Loucy (cell line): ENCODE data around the gene C2orf49.

Source experiments
- H2AFZ ChIP-seq: fragments of 200-600 bp; sonication (generic); 2 replicates; pipeline ENCODE4 v1.6.0; 2016; ENCODE audit warnings: antibody characterized with exemption, mild to moderate bottlenecking, low read length, moderate library complexity
- H3F3A ChIP-seq: fragments of 200-600 bp; 2 replicates; pipeline ENCODE4 v1.6.0; 2016; ENCODE audit warnings: antibody characterized with exemption, low read depth, mild to moderate bottlenecking
- H3K27me3 ChIP-seq: fragments of 200-600 bp; sonication (generic); 2 replicates; pipeline ENCODE4 v1.6.1; 2014; ENCODE audit warnings: low read length, mild to moderate bottlenecking; ENCODE audit not compliant: insufficient read depth, poor library complexity, severe bottlenecking
- H3K36me3 ChIP-seq: fragments of 200-600 bp; sonication (generic); 2 replicates; pipeline ENCODE4 v1.6.1; 2016; ENCODE audit warnings: low read length; ENCODE audit not compliant: insufficient read depth
- H3K4me1 ChIP-seq: fragments of 200-600 bp; sonication (generic); 2 replicates; pipeline ENCODE4 v1.5.1; 2014; ENCODE audit warnings: low read length, mild to moderate bottlenecking; ENCODE audit not compliant: insufficient read depth, poor library complexity, severe bottlenecking
- H3K4me2 ChIP-seq: fragments of 200-600 bp; sonication (generic); 2 replicates; pipeline ENCODE4 v1.6.0; 2014; ENCODE audit warnings: antibody characterized with exemption, low read length, low read depth, mild to moderate bottlenecking; ENCODE audit not compliant: poor library complexity, severe bottlenecking
- H3K4me3 ChIP-seq: fragments of 200-600 bp; sonication (generic); 2 replicates; pipeline ENCODE4 v1.5.1; 2014; ENCODE audit warnings: low read length, mild to moderate bottlenecking, mixed read lengths; ENCODE audit not compliant: poor library complexity, severe bottlenecking
- H3K79me2 ChIP-seq: fragments of 200-600 bp; sonication (generic); 2 replicates; pipeline ENCODE4 v1.6.1; 2014; ENCODE audit warnings: low read length; ENCODE audit not compliant: insufficient read depth
- H3K9ac ChIP-seq: fragments of 200-600 bp; sonication (generic); 2 replicates; pipeline ENCODE4 v1.6.0; 2014; ENCODE audit warnings: mild to moderate bottlenecking, low read depth, low read length, moderate library complexity; ENCODE audit not compliant: poor library complexity, severe bottlenecking
- H3K9me2 ChIP-seq: fragments of 200-600 bp; sonication (generic); replicated peaks from 2 replicates; pipeline ENCODE4 v1.6.1; 2016; ENCODE audit warnings: low read depth, low read length, mixed read lengths
- H3K9me3 ChIP-seq: fragments of 200-600 bp; sonication (generic); 2 replicates; pipeline ENCODE4 v1.6.1; 2014; ENCODE audit warnings: mild to moderate bottlenecking, antibody characterized with exemption, low read length, low read depth; ENCODE audit not compliant: insufficient read depth
- H4K20me1 ChIP-seq: fragments of 200-600 bp; sonication (generic); 2 replicates; pipeline ENCODE4 v1.6.0; 2014; ENCODE audit warnings: antibody characterized with exemption, low read length, mild to moderate bottlenecking; ENCODE audit not compliant: insufficient read depth, poor library complexity, severe bottlenecking
- CTCF ChIP-seq: fragments of 200-600 bp; sonication (generic); conservative IDR thresholded peaks from 2 replicates; pipeline ENCODE4 v1.5.1; 2014; ENCODE audit warnings: mild to moderate bottlenecking, antibody characterized with exemption, low read length
- EZH2phosphoT487 ChIP-seq: fragments of 200-600 bp; IDR thresholded peaks from 2 replicates; pipeline ENCODE4 v1.6.1; 2018; ENCODE audit warnings: antibody characterized with exemption, mild to moderate bottlenecking, moderate library complexity, borderline replicate concordance

The C2orf49 gene

GRCh38 chr2:105394951-105395611 lies 57.7 kb downstream of the C2orf49 start:
- Histone ChIP-seq H3K4me3 (peak overlapping the region; percentile 97), H3K27me3 (no peaks in the 10 kb centered on the region), H2AFZ (no peak overlapping the region), H3K36me3 (no peaks in the 10 kb centered on the region), H3K9me3 (no peaks in the 10 kb centered on the region), H4K20me1 (peaks cover 5% of the 10 kb centered on the region), H3K4me1 (peaks cover 49% of the 10 kb centered on the region), H3K9ac (peak overlapping the region; percentile 37), H3K9me2 (no peaks in the 10 kb centered on the region), H3K79me2 (peaks cover 80% of the 10 kb centered on the region), H3F3A (no peaks in the 10 kb centered on the region), H3K4me2 (peak overlapping the region; percentile 88)
- TF ChIP-seq CTCF (no peak), EZH2phosphoT487 (no peak)

- peaks cover 49% of the 10 kb centered on the region for H3K4me1 ChIP-seq
- peak overlapping the region; percentile 97 for H3K4me3 ChIP-seq
- H3F3A ChIP-seq, result no peaks in the 10 kb centered on the region
- H2AFZ ChIP-seq, result no peak overlapping the region
- no peaks in the 10 kb centered on the region for H3K27me3 ChIP-seq
- H3K9me3 ChIP-seq, result no peaks in the 10 kb centered on the region
- no peaks in the 10 kb centered on the region for H3K9me2 ChIP-seq
- H3K9ac ChIP-seq, result peak overlapping the region; percentile 37
- TF ChIP-seq EZH2phosphoT487 (no peak), CTCF (no peak)
- H3K4me2 ChIP-seq, result peak overlapping the region; percentile 88
- no peaks in the 10 kb centered on the region for H3K36me3 ChIP-seq
- H3K79me2 ChIP-seq, result peaks cover 76% of the 10 kb centered on the region
- peaks cover 5% of the 10 kb centered on the region for H4K20me1 ChIP-seq
Measured at GRCh38 chr2:105395691-105396090, 58.4 kb downstream of the C2orf49 start.

- no peak for TF ChIP-seq CTCF
- TF ChIP-seq EZH2phosphoT487, result no peak
- Histone ChIP-seq H3K4me1 (peaks cover 49% of the 10 kb centered on the region), H3K9me2 (no peaks in the 10 kb centered on the region), H3K9ac (peak overlapping the region; percentile 94), H3F3A (no peaks in the 10 kb centered on the region), H3K9me3 (no peaks in the 10 kb centered on the region), H3K27me3 (no peaks in the 10 kb centered on the region), H3K36me3 (no peaks in the 10 kb centered on the region), H3K4me2 (peak overlapping the region; percentile 88), H3K4me3 (peak overlapping the region; percentile 97), H3K79me2 (peaks cover 71% of the 10 kb centered on the region), H4K20me1 (peaks cover 5% of the 10 kb centered on the region), H2AFZ (no peak overlapping the region)
Measured at GRCh38 chr2:105396254-105397024, 59.1 kb downstream of the C2orf49 start.
